Measurements from ENCODE around the gene IDH1. TPM values are rescaled to one million over a fixed set of nuclear protein-coding genes. Genes with fewer than 3 reads are reported as not detected.

IDH1 gene
- 10 to 100 TPM in 1 of 3 donors, 1 to 10 TPM in 2; 9.7 to 10.5 (median 9.9) TPM for total RNA-seq

DNA sequence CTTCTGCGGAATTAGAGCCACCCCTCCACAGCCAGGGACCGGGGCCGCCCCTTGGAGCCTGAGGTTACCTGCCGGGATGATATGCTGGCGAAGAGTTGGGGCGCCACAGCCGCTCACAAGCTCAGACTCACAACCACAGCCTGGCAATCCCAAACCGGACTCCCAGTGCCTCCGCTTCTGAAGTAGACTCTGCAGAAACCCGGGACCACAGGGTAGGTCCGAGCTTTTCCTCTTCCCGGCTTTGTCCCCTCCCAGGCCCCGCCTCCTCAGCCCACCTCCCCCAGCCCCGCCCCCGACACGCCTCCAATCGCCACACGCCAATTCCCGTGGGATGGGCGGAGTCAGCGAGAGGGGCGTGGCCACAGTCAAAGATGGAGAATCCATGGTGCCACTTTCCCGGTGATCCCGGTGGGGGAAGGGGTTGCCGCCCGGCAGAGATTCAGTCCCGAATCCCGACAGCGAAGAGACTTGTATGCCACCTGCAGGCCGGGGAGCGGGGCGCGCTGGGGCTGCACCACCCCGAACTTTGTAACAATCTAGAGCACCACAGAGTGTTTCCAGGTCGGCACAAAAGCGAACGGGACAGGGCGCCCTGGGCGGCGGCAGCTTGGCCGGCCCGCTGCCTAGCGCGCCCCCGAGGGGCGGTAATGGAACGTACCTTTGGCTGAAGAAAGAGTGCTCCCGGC is at the start of gene IDH1:
IDH1 (minus strand) TSS at position 201 of the 686 bp plus-strand sequence. CDS start 3,520 bp downstream, outside the sequence.
- Mint-ChIP-seq H3K4me3 (peak within 1 kb of the TSS; percentile 97), H3K36me3 (ENCODE audit: insufficient read depth) (peaks cover 7% of the 10 kb centered on the region), H3K9me3 (no peaks in the 10 kb centered on the region), H3K27me3 (ENCODE audit: low read depth) (no peaks in the 10 kb centered on the region), H3K4me1 (ENCODE audit: low read depth) (peaks cover 18% of the 10 kb centered on the region)
- ATAC-seq (peak; percentile 80 to 82), DNase-seq (peak; percentile 94)

DNA sequence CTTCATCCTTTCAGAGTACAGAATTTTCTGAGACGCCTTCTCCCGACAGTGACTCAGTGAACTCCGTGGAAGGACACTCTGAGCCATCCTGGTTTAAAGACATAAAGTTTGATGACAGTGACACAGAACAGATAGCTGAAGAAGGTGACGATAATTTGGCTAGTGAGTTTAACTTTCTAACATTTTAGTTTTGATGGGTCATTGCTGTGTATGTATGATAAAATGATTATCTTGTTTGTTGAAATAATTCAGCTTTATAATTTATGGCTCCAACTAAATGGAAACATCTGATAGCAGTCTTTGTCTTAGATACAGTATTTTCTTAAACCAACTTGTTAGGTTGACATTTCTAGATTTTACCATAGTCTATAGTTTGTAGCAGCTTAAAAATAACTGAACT is 49.3 kb upstream of the IDH1 start:
- no peaks in the 10 kb centered on the region for H3K4me1 Mint-ChIP-seq (ENCODE audit: low read depth)
- no peaks in the 10 kb centered on the region for H3K9me3 Mint-ChIP-seq
- H3K4me3 Mint-ChIP-seq: no peak overlapping the region
- no peak for DNase-seq
- H3K36me3 Mint-ChIP-seq (ENCODE audit: insufficient read depth): peaks cover 45% of the 10 kb centered on the region
- H3K27me3 Mint-ChIP-seq (ENCODE audit: low read depth): no peaks in the 10 kb centered on the region
- ATAC-seq: no peak

DNA sequence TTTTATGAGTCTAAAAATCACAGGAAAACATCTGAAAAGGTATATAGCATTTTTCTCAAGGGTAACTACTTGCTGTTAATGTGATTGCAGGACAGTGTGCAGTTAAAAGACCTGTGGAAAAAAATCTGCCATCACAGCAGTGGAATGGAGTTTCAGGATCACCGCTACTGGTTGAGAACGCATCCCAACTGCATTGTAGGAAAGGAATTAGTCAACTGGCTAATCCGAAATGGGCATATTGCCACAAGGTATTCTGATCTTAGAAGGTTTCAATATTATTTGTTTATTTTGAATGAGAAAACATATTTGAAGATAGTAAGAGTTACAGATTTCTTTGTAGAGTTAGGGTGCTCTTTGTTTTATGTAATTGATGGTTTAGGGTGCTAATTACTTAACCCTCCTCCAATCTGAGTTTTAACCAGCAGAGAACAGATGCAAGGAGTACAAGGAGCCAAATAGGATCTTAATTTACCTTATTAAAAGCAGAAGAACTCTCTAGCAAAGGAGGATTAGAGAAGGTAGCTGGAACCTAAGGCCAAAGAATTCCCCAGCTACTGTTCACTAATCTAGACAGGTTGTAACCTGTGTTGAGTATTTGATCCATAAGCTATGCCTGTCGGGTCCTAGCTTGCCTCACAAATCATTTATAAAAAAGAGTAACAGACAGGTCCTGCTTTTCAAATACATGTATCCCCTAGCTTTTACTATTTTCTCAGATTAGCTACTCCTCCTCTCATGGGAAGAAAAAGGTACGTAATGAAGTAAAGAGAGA is 46.2 kb upstream of the IDH1 start:
- no peak for DNase-seq

DNA sequence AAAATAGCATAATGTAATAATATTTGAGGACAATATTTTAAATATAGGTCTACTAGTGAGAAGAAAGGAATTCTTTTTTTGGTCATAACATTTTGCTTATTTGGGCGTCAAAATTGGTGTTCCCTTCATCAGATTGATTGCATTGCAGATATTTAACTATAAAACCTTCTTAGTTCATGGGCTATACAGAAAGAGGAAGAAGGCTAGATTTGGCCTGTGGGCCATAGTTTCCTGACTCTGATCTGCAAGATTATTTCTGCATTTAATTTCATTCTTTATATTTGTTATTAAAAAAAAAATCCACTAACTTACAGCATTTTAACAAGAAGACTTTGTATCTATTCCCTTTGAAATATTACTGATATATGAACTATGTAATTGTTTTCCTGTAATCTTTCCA is 43.1 kb upstream of the IDH1 start:
- Mint-ChIP-seq H3K27me3 (ENCODE audit: low read depth) (no peaks in the 10 kb centered on the region), H3K9me3 (no peaks in the 10 kb centered on the region), H3K4me3 (no peak overlapping the region), H3K36me3 (ENCODE audit: insufficient read depth) (peaks cover 48% of the 10 kb centered on the region), H3K4me1 (ENCODE audit: low read depth) (peaks cover 29% of the 10 kb centered on the region)
- DNase-seq (no peak), ATAC-seq (no peak)

More for the DNA sequence above, 46.2 kb upstream of the IDH1 start:
- Mint-ChIP-seq H3K9me3 (no peaks in the 10 kb centered on the region), H3K4me1 (ENCODE audit: low read depth) (peaks cover 6% of the 10 kb centered on the region), H3K4me3 (no peak overlapping the region), H3K27me3 (ENCODE audit: low read depth) (no peaks in the 10 kb centered on the region), H3K36me3 (ENCODE audit: insufficient read depth) (peaks cover 43% of the 10 kb centered on the region)
- no peak for ATAC-seq

DNA sequence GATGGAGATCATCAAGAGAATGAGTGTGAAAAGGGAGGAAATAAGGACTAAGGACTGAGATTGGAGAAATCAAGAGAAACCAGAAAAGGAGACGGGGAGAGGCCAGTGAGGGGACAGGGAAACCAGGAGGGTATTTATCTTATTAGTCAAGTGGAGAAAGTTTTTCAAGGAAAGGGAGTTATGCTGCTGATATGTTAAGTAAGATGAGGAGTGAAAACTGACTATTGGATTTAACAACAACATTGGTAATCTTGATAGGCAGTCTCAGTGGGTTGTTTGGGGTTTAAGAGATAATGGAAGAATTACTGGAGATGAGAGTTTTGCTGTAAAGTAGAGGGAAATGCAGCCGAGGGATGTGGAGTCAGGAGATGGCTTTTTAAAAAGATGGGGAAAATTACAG is 41.7 kb upstream of the IDH1 start:
- peaks cover 40% of the 10 kb centered on the region for H3K4me1 Mint-ChIP-seq (ENCODE audit: low read depth)
- ATAC-seq: no peak
- no peaks in the 10 kb centered on the region for H3K27me3 Mint-ChIP-seq (ENCODE audit: low read depth)
- H3K36me3 Mint-ChIP-seq (ENCODE audit: insufficient read depth): peaks cover 53% of the 10 kb centered on the region
- DNase-seq: no peak
- H3K9me3 Mint-ChIP-seq: no peaks in the 10 kb centered on the region
- H3K4me3 Mint-ChIP-seq: no peak overlapping the region

DNA sequence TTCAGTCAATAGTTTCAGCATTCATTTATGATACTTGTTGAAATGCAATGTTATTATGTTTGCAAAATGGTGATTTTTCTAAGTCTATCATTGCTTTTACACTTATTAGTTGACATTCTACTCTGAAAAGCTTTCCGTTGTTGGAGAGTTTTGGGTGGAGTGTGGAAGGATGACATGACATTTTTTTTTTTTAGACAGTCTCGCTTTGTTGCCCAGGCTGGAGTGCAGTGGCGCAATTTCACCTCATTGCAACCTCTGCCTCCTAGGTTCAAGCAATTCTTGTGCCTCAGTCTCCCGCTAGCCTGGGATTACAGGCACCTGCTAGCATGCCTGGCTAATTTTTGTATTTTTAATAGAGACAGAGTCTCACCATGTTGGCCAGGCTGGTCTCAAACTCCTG is 41.0 kb upstream of the IDH1 start:
- no peak for ATAC-seq
- Mint-ChIP-seq H3K9me3 (no peaks in the 10 kb centered on the region), H3K4me3 (no peak overlapping the region)

DNA sequence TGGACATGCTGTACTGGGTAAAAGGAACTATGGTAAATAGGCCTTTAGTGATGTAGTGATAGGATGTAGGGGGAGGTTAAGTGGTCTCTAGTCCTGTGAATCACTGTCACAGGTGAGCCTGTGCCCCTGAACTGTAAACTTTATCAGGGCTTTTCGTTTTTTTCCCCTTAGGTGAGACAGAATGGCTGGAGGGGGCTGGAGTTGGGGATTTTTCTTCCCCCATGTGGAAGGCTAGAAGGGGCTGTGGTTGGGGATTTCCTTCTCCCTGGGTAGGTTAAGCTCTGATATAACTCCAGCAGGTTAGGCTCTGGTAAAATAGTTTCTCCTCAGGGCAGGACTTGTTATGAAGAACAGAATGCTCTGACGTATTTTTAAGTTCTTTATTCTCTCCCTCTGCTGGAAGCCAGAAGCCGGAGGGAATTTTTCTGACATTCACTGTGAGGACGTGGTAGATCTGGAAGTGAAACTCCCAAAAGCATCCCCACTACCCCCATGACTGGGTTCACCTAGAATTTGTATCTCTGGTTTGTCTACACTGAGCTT is 39.7 kb upstream of the IDH1 start:
- Mint-ChIP-seq H3K36me3 (ENCODE audit: insufficient read depth) (peaks cover 63% of the 10 kb centered on the region), H3K4me3 (no peak overlapping the region), H3K27me3 (ENCODE audit: low read depth) (no peaks in the 10 kb centered on the region), H3K9me3 (peaks cover 4% of the 10 kb centered on the region), H3K4me1 (ENCODE audit: low read depth) (peaks cover 50% of the 10 kb centered on the region)
- DNase-seq (no peak), ATAC-seq (no peak)

More for the DNA sequence above, 41.0 kb upstream of the IDH1 start:
- Mint-ChIP-seq H3K36me3 (ENCODE audit: insufficient read depth) (peaks cover 59% of the 10 kb centered on the region), H3K27me3 (ENCODE audit: low read depth) (no peaks in the 10 kb centered on the region), H3K4me1 (ENCODE audit: low read depth) (peaks cover 48% of the 10 kb centered on the region)
- DNase-seq: no peak

DNA sequence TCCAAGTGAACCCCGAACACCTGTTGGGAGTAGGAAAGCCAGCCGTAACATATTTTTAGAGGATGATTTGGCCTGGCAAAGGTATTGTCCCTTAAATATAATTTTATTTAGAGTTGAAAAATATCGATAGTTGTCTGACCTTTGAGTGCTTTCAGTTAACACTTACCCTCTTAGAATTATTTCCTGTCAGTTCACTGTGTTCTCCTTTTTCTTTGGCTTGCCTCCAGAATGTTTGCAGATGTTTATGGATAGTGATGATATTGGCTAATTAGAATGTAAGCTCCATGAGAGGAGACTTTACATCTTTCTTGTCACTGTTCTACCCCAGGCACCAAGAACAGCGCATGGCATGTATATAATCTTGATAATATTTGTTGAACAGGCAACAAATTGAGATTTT is 31.0 kb upstream of the IDH1 start:
- no peak for DNase-seq
- peaks cover 7% of the 10 kb centered on the region for H3K9me3 Mint-ChIP-seq
- H3K36me3 Mint-ChIP-seq (ENCODE audit: insufficient read depth): peaks cover 48% of the 10 kb centered on the region
- no peaks in the 10 kb centered on the region for H3K27me3 Mint-ChIP-seq (ENCODE audit: low read depth)
- no peak overlapping the region for H3K4me3 Mint-ChIP-seq
- ATAC-seq: no peak
- peaks cover 11% of the 10 kb centered on the region for H3K4me1 Mint-ChIP-seq (ENCODE audit: low read depth)

DNA sequence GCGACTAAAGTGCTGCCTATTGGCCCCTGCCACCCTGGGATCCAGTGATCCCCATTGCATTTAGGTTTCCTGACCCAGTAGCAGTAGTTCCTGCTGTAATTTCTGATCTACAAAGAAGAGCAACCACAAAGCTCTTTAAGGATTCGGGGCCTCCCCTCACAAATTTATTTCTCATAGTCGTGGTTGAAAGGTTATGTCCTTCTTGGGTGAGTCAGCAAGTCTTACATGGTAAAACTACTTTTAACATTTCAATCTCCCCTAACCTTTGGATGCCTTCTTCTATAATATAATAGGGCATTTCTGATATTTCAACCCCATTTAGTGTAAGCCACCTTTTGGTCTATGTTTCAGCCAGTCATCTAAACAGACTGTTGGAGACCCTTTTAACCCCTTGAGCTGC is 26.1 kb upstream of the IDH1 start:
- ATAC-seq: peak; percentile 14 to 38
- H3K4me1 Mint-ChIP-seq (ENCODE audit: low read depth): peaks cover 22% of the 10 kb centered on the region

DNA sequence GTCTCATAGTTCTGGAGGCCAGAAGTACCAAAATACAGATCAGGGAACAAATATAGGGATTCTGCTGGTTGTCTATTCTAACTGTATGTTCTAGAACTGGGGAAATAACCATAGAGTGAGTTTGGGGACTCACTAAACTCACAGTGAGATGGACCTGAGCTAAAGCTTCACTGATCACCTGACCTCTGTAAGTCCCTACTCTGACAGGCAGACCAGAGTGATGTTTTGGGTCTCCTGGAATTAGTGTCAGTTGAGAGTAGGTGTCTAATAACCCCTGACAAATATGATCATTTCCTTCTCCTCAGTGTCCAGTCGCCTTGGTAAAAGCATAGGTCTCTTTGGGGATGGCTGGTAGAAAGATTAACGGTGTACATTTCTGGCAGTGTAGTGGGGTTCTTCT is 25.4 kb upstream of the IDH1 start:
- DNase-seq: no peak
- ATAC-seq: no peak
- Mint-ChIP-seq H3K36me3 (ENCODE audit: insufficient read depth) (peaks cover 61% of the 10 kb centered on the region), H3K4me1 (ENCODE audit: low read depth) (peaks cover 23% of the 10 kb centered on the region), H3K9me3 (no peaks in the 10 kb centered on the region), H3K27me3 (ENCODE audit: low read depth) (no peaks in the 10 kb centered on the region), H3K4me3 (no peak overlapping the region)

More for the DNA sequence above, 26.1 kb upstream of the IDH1 start:
- no peak overlapping the region for H3K4me3 Mint-ChIP-seq
- H3K36me3 Mint-ChIP-seq (ENCODE audit: insufficient read depth): peaks cover 65% of the 10 kb centered on the region
- no peaks in the 10 kb centered on the region for H3K27me3 Mint-ChIP-seq (ENCODE audit: low read depth)
- no peaks in the 10 kb centered on the region for H3K9me3 Mint-ChIP-seq
- DNase-seq: no peak

DNA sequence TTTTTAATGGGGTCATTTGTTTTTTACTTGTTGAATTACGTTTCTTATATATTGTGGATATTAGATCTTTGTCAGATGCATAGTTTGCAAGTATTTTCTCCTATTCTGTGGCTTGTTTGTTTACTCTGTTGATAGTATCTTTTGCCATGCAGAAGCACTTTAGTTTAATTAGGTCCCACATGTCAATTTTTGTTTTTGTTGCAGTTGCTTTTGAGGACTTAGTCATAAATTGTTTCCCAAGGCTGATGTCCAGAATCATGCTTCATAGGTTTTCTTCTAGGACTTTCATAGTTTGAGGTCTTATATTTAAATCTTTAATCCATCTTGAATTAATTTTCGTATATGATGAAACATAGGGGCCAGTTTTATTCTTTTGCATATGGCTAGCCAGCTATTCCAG is 24.4 kb upstream of the IDH1 start:
- ATAC-seq: no peak
- no peaks in the 10 kb centered on the region for H3K27me3 Mint-ChIP-seq (ENCODE audit: low read depth)

DNA sequence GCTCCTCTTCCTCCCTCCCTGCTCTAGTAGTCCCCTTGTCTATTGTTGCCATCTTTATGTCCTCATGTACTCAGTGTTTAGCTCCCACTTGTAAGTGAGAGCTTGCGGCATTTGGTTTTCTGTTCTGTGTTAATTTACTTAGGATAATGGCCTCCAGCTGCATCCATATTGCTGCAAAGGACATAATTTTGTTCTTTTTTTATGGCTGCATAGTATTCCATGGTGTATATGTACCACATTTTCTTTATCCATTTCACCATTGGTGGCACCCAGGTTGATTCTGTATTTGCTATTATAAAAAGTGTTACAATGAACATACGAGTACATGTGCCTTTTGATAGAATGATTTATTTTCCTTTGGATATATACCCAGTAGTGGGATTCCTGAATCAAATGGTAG is 23.7 kb upstream of the IDH1 start:
- Mint-ChIP-seq H3K4me1 (ENCODE audit: low read depth) (peaks cover 31% of the 10 kb centered on the region), H3K9me3 (no peaks in the 10 kb centered on the region), H3K4me3 (no peak overlapping the region), H3K27me3 (ENCODE audit: low read depth) (no peaks in the 10 kb centered on the region), H3K36me3 (ENCODE audit: insufficient read depth) (peaks cover 73% of the 10 kb centered on the region)
- DNase-seq (no peak), ATAC-seq (no peak)

More for the DNA sequence above, 24.4 kb upstream of the IDH1 start:
- Mint-ChIP-seq H3K4me3 (no peak overlapping the region), H3K4me1 (ENCODE audit: low read depth) (peaks cover 27% of the 10 kb centered on the region), H3K9me3 (no peaks in the 10 kb centered on the region), H3K36me3 (ENCODE audit: insufficient read depth) (peaks cover 68% of the 10 kb centered on the region)
- DNase-seq: no peak

DNA sequence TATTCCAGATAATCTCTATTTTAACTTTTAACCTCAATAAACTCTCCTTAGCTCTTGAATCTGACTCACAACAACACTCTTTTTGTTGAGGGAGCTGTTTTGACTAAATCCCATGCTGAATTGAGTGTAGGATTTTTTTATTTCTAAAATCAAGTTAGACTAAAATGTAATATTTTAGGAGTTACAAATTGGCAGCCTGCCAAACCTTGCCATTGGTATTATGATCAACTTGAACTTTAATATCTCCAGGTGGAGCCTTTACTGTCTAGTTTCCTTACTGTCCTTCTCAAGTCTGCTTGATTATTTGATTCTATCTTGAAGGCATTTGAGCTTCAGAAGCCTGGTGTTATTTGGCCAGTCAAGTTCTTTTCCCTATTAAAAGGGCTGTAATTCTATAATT is 19.9 kb upstream of the IDH1 start:
- DNase-seq: no peak
- ATAC-seq: no peak
- H3K4me3 Mint-ChIP-seq: no peak overlapping the region
- peaks cover 19% of the 10 kb centered on the region for H3K4me1 Mint-ChIP-seq (ENCODE audit: low read depth)
- peaks cover 55% of the 10 kb centered on the region for H3K36me3 Mint-ChIP-seq (ENCODE audit: insufficient read depth)
- H3K9me3 Mint-ChIP-seq: no peaks in the 10 kb centered on the region
- H3K27me3 Mint-ChIP-seq (ENCODE audit: low read depth): no peaks in the 10 kb centered on the region

DNA sequence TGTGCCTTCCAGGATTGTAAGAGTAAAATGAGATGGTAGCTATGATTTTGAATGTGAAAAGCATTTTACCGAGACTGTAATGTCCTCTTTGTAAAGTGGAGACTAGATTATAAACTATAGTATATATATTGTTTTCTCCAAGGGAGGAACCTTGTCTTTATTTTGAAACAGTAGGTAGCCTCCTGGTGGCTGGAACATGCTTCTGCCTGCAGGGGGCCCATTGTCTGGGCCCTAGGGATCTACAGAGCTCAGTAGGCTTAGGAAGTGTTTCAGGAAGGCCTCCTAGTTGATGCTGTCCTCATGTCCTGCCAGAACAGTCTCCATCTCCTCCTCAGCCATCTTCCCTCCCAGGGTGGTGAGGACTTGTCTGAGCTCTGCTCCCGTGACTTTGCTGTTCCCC is 14.2 kb upstream of the IDH1 start:
- H3K4me1 Mint-ChIP-seq (ENCODE audit: low read depth): peaks cover 47% of the 10 kb centered on the region
- DNase-seq (no peak), ATAC-seq (no peak)
- H3K4me3 Mint-ChIP-seq: no peak overlapping the region
- H3K9me3 Mint-ChIP-seq: no peaks in the 10 kb centered on the region
- peaks cover 15% of the 10 kb centered on the region for H3K36me3 Mint-ChIP-seq (ENCODE audit: insufficient read depth)
- H3K27me3 Mint-ChIP-seq (ENCODE audit: low read depth): no peaks in the 10 kb centered on the region

Data from activated T-cell treated with anti-CD3 and anti-CD28 coated beads, Interleukin-2, amount 50 U/mL, for 4 hours (primary cell).